Hepatocyte (in vitro differentiated cells): ENCODE measurements around the gene BOK.

Experiments used
- CTCF ChIP-seq: fragments of 200-600 bp; sonication (generic); IDR thresholded peaks from 2 replicates; pipeline ENCODE4 v1.5.1; 2016; ENCODE audit warnings: antibody characterized with exemption, mild to moderate bottlenecking; ENCODE audit not compliant: poor library complexity
- EZH2 ChIP-seq: fragments of 200-600 bp; sonication (generic); IDR thresholded peaks from 2 replicates; pipeline ENCODE4 v1.6.1; 2016; ENCODE audit warnings: antibody characterized with exemption, mild to moderate bottlenecking, borderline replicate concordance

GRCh38 chr2:241595600-241596140, 37.1 kb downstream of the BOK start:
- peak; percentile 32 for TF ChIP-seq CTCF
- no peak for TF ChIP-seq EZH2
